Neural progenitor cell (in vitro differentiated cells): Measurements from ENCODE around the gene LYPD6B.

Experiments
- CTCF ChIP-seq: fragments of 200-600 bp; sonication (generic); IDR thresholded peaks from 2 replicates; pipeline ENCODE4 v1.5.1; 2017; ENCODE audit warnings: antibody characterized with exemption, mild to moderate bottlenecking
- EZH2 ChIP-seq: fragments of 200-600 bp; sonication (generic); IDR thresholded peaks from 2 replicates; pipeline ENCODE4 v1.6.1; 2017; ENCODE audit warnings: antibody characterized with exemption, mild to moderate bottlenecking, moderate library complexity
- EZH2phosphoT487 ChIP-seq: fragments of 200-600 bp; sonication (generic); IDR thresholded peaks from 2 replicates; pipeline ENCODE4 v1.6.1; 2017; ENCODE audit warnings: antibody characterized with exemption

- TF ChIP-seq CTCF, result no peak
- TF ChIP-seq EZH2phosphoT487, result peak; percentile 24
- peak; percentile 62 for TF ChIP-seq EZH2
These were observed at the start of gene LYPD6B for GRCh38 chr2:149038442-149039212.
